Right atrium auricular region (tissue), 2 donors: ENCODE measurements around the gene GC. TPM values are rescaled to one million over a fixed set of nuclear protein-coding genes. Genes with fewer than 3 reads are reported as not detected.

Experiments used
- DNase-seq: peaks from one replicate; pipeline ENCODE4 v3.0.0-alpha.2; 2019; ENCODE audit warnings: low spot score
- H3K27ac ChIP-seq, 2 donors: fragments of 200-600 bp; sonication (generic); 1 replicate in 1 of 2; 2 replicates in 1 of 2; pipeline ENCODE4 v1.5.1; 2016 to 2019
- H3K27me3 ChIP-seq, 2 donors: fragments of 200-600 bp; sonication (generic); one replicate each; pipeline versions ENCODE4 v1.5.1 to v1.6.0; 2017 to 2019
- H3K36me3 ChIP-seq: fragments of 200-600 bp; sonication (generic); one replicate; pipeline ENCODE4 v1.5.1; 2016
- H3K4me1 ChIP-seq, 2 donors: fragments of 200-600 bp; sonication (generic); one replicate each; pipeline versions ENCODE4 v1.5.1 to v1.6.0; 2017 to 2019
- H3K4me3 ChIP-seq, 2 donors: fragments of 200-600 bp; sonication (generic); 1 replicate in 1 of 2; 2 replicates in 1 of 2; pipeline ENCODE4 v1.5.1; 2017 to 2019; ENCODE audit warnings: mild to moderate bottlenecking in 1 of 2, moderate library complexity in 1 of 2
- H3K9me3 ChIP-seq, 2 donors: fragments of 200-600 bp; sonication (generic); one replicate each; pipeline ENCODE4 v1.5.1; 2019
- total RNA-seq, 2 donors: library from RNA; depleted of rRNA; stranded (reverse); fragments of >200 nt; gene quantifications; one replicate each; pipeline ENCODE4 v1.1.0, GENCODE V29; 2016
- TF ChIP-seq, protein P1 (sequence below), 2 donors: fragments of 200-600 bp; sonication (generic); IDR thresholded peaks; one replicate each; pipeline ENCODE4 v1.5.1; 2019; ENCODE audit warnings: antibody characterized with exemption in 2 of 2

Gene GC
- total RNA-seq, 2 donors from 2014 or later = not detected

DNA sequence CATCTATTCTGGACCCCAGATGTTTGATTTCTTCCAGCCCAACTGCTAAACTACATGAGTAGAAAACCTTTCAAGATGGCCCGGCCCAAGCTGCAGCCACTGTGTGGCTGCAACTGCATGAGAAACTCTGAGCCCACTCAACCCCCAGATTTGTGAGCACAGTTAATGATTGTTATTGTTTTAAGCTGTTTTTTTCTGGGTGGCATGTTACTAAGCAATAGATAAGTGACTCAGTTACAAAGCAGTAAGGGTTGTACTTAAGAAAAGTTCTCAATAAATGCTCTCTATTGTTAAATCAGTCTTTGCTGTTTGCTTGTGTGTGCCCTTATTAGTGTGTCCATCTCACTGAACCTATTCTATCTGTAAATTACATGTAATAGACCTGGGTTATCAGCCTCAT, 51.8 kb downstream of the GC start:
- Histone ChIP-seq H3K27me3 (no peaks in the 10 kb centered on the region), H3K9me3 (no peaks in the 10 kb centered on the region), H3K4me1 (no peaks in the 10 kb centered on the region), H3K36me3 (no peaks in the 10 kb centered on the region), H3K27ac (no peak overlapping the region), H3K4me3 (no peak overlapping the region)
- TF ChIP-seq, protein P1, sequence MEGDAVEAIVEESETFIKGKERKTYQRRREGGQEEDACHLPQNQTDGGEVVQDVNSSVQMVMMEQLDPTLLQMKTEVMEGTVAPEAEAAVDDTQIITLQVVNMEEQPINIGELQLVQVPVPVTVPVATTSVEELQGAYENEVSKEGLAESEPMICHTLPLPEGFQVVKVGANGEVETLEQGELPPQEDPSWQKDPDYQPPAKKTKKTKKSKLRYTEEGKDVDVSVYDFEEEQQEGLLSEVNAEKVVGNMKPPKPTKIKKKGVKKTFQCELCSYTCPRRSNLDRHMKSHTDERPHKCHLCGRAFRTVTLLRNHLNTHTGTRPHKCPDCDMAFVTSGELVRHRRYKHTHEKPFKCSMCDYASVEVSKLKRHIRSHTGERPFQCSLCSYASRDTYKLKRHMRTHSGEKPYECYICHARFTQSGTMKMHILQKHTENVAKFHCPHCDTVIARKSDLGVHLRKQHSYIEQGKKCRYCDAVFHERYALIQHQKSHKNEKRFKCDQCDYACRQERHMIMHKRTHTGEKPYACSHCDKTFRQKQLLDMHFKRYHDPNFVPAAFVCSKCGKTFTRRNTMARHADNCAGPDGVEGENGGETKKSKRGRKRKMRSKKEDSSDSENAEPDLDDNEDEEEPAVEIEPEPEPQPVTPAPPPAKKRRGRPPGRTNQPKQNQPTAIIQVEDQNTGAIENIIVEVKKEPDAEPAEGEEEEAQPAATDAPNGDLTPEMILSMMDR (IDR thresholded peaks at IDR 0.05) = no peak
- DNase-seq = no peak

DNA sequence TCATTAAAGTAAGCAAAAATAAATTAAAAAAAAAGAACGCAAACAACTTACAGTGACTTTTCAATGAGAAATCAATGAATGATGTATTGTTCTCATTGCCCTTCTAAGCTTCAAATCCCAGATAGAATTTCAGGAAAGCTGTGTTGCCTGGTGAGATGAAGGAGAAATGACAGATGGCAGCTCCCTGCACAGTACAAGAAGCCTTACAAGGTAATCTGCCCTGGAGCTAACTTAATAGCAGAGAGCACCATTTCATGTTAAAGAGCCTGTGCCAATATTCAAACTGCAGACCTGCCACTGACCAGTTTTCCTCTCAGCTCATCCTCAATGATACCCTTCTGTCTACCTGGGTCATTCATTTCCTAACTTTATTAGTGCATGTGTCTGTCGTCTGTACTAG, 54.0 kb downstream of the GC start:
- H3K27me3 ChIP-seq = no peaks in the 10 kb centered on the region
- no peak overlapping the region for H3K27ac ChIP-seq
- no peaks in the 10 kb centered on the region for H3K9me3 ChIP-seq
- no peak overlapping the region for H3K4me3 ChIP-seq
- H3K4me1 ChIP-seq = no peaks in the 10 kb centered on the region
- H3K36me3 ChIP-seq = no peaks in the 10 kb centered on the region
- TF ChIP-seq, protein P1 (IDR thresholded peaks at IDR 0.05) = no peak
- no peak for DNase-seq

DNA sequence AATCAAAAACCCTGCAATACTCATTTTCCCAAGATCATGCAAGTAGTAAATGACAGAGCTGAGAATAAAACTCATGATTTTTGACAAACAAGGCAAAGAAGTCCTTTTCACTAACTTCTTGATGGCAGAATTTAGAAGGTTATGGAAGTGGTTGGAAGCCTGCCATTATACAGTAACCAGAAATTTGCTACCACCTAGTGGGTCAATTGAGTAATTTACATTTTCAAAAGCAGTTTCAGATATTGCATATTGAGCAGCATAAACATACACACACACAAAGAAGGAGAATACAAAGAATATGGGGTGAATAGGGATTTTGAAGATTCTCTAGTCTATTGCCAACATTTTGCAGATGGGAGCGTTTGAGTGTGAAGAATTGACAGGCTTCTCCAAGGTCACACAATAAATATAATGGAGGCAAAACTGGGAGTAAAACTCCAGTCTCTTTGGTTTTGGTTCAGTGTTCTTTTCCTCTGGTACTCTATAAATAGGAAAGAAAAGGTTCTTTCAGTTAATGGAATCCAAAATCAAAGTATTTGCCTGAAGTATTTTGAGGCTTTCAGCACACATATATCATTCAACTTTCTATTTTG, 70.2 kb downstream of the GC start:
- H3K4me3 ChIP-seq = no peak overlapping the region
- DNase-seq = no peak
- no peak overlapping the region for H3K27ac ChIP-seq
- H3K9me3 ChIP-seq = no peaks in the 10 kb centered on the region
- H3K27me3 ChIP-seq = no peaks in the 10 kb centered on the region
- TF ChIP-seq, protein P1 (IDR thresholded peaks at IDR 0.05) = peak; percentile 34 to 70
- no peaks in the 10 kb centered on the region for H3K4me1 ChIP-seq
- no peaks in the 10 kb centered on the region for H3K36me3 ChIP-seq

DNA sequence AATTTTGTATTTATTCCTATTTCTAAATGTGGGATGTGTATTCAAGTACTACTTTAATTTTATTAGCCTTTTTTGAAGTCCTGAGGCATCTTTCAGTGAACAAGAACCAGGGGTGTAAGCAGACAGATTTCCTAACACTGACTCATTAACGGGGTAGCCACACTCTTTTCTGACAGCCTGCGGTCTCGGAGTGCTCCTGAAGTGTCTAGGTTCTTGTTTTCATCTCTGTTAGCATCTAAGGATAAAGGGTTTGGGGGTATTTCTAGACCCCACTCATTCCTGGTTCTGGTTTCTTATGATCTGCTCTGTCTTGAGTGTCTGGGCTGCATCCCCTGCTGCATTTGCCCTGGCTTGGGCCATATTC, 71.9 kb downstream of the GC start:
- Histone ChIP-seq H3K27me3 (no peaks in the 10 kb centered on the region), H3K9me3 (no peaks in the 10 kb centered on the region), H3K4me1 (no peaks in the 10 kb centered on the region), H3K27ac (no peak overlapping the region), H3K36me3 (no peaks in the 10 kb centered on the region), H3K4me3 (no peak overlapping the region)
- TF ChIP-seq, protein P1 (IDR thresholded peaks at IDR 0.05) = no peak
- DNase-seq = no peak

DNA sequence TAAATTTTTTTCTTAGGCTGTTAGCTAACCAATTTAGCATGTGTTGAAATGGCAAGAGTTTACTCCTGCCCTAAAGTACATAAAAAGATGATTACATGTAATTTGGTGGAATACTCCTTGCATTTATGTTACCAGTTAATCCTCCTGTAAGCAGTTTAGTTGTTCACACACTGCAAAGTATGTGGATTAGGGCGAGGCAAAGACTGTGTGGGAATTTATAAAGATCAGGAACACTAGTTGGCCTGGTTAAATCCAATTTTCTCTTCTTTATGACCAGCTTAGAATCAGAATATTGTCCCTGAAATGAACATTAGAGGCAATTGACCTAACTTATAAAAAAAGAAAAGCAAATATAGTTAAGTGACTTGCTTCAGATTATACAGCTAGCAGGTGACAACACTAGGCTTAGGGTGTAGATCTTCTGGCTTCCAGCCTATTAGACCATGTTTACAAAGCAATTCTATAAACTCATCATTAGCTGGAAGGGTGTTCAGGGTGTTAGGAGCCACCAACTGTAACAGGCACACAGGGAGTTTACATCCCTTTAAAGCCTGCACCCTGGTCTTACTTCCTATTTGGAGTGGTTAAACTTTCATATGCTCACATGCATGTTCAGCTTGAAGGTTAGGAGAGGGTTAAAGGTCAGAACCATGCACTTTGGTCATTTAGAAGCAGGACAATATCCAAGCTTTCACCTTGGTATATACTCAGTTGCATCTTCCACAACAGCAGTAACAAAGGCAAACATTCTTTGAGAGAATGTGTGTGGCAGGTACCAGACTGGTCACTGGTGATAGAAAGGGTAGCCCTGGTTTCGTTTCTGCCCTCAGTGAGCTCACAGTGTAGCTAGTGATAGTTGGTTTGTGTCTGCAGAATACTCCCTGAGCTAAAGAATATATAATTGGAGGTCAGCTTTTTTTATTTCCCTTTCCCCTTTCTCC, 72.6 kb downstream of the GC start:
- TF ChIP-seq, protein P1 (IDR thresholded peaks at IDR 0.05) = no peak
- no peak for DNase-seq
- Histone ChIP-seq H3K4me1 (no peaks in the 10 kb centered on the region), H3K36me3 (no peaks in the 10 kb centered on the region), H3K4me3 (no peak overlapping the region), H3K27me3 (no peaks in the 10 kb centered on the region), H3K27ac (no peak overlapping the region), H3K9me3 (no peaks in the 10 kb centered on the region)
